GM12891 (cell line): Measurements from ENCODE around the gene ALAS2.

Experiments used
- POLR2A ChIP-seq: IDR thresholded peaks from 2 replicates; pipeline ENCODE4 v1.6.1; 2011; ENCODE audit warnings: low read depth, low read length, control low read depth
- POLR2AphosphoS5 ChIP-seq: IDR thresholded peaks from 2 replicates; pipeline ENCODE4 v1.6.1; 2011; ENCODE audit warnings: low read depth, low read length, control low read depth

- TF ChIP-seq POLR2A (no peak), POLR2AphosphoS5 (no peak)
These were observed 69.0 kb downstream of the ALAS2 start for GRCh38 chrX:54961750-54962149.
